Measurements from ENCODE around the gene CAMK2B.

CAMK2B gene

DNA sequence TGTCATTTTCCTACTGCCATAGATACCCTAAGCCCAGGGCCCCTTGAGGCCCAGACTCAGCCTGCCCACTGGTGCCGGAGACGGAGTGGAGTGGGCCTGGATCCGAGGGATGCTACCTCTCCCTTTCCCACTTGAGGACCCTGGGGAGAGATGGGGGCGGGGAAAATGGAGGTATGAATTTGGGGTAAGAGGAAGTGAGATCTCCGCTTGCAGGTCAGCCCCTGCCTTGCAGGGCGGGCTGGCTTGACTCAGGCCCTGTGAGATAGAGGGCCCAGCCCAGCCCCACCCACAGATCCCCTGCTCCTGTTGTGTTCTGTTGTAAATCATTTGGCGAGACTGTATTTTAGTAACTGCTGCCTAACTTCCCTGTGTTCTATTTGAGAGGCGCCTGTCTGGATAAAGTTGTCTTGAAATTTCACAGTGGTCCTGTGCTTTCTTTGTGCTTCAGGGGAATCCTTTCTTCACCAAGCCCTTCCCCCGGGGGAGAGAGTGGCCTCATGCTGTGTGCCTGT is 111.5 kb downstream of the CAMK2B start:
- Mint-ChIP-seq H3K27me3 (ENCODE audit: low read depth) (peaks cover 7% of the 10 kb centered on the region), H3K36me3 (ENCODE audit: low read depth) (peaks cover 31% of the 10 kb centered on the region)

GRCh38 chr7:44213206-44213876 is 112.1 kb downstream of the CAMK2B start:
- no peak for TF ChIP-seq CTCF (IDR thresholded peaks at IDR 0.05; ENCODE audit: unreplicated experiment in 3 of 3)
- Mint-ChIP-seq H3K27me3 (ENCODE audit: low read depth) (peaks cover 3% of the 10 kb centered on the region), H3K4me3 (no peak overlapping the region), H3K27ac (no peak overlapping the region), H3K36me3 (ENCODE audit: low read depth) (peaks cover 36% of the 10 kb centered on the region), H3K4me1 (peaks cover 35% of the 10 kb centered on the region), H3K9me3 (no peaks in the 10 kb centered on the region)

More for the DNA sequence above, 111.5 kb downstream of the CAMK2B start:
- no peak overlapping the region for H3K4me3 Mint-ChIP-seq
- peak overlapping the region; percentile 40 to 79 (median 75) for H3K27ac Mint-ChIP-seq
- no peak for TF ChIP-seq CTCF (IDR thresholded peaks at IDR 0.05; ENCODE audit: unreplicated experiment in 3 of 3)
- no peaks in the 10 kb centered on the region for H3K9me3 Mint-ChIP-seq
- H3K4me1 Mint-ChIP-seq = peaks cover 36% of the 10 kb centered on the region

GRCh38 chr7:44212581-44213184 is 112.7 kb downstream of the CAMK2B start:
- Mint-ChIP-seq H3K36me3 (ENCODE audit: low read depth) (peaks cover 42% of the 10 kb centered on the region), H3K4me1 (peaks cover 29% of the 10 kb centered on the region), H3K4me3 (no peak overlapping the region), H3K27ac (no peak overlapping the region), H3K27me3 (ENCODE audit: low read depth) (peaks cover 3% of the 10 kb centered on the region), H3K9me3 (no peaks in the 10 kb centered on the region)
- no peak for TF ChIP-seq CTCF (IDR thresholded peaks at IDR 0.05; ENCODE audit: unreplicated experiment in 3 of 3)

- no peak overlapping the region for H3K4me3 Mint-ChIP-seq
- peaks cover 46% of the 10 kb centered on the region for H3K36me3 Mint-ChIP-seq (ENCODE audit: low read depth)
- H3K9me3 Mint-ChIP-seq = no peaks in the 10 kb centered on the region
- no peak overlapping the region for H3K27ac Mint-ChIP-seq
- H3K27me3 Mint-ChIP-seq (ENCODE audit: low read depth) = peaks cover 3% of the 10 kb centered on the region
- H3K4me1 Mint-ChIP-seq = peaks cover 27% of the 10 kb centered on the region
- no peak for TF ChIP-seq CTCF (IDR thresholded peaks at IDR 0.05; ENCODE audit: unreplicated experiment in 3 of 3)
Observed at GRCh38 chr7:44212018-44212417, 113.4 kb downstream of the CAMK2B start.

DNA sequence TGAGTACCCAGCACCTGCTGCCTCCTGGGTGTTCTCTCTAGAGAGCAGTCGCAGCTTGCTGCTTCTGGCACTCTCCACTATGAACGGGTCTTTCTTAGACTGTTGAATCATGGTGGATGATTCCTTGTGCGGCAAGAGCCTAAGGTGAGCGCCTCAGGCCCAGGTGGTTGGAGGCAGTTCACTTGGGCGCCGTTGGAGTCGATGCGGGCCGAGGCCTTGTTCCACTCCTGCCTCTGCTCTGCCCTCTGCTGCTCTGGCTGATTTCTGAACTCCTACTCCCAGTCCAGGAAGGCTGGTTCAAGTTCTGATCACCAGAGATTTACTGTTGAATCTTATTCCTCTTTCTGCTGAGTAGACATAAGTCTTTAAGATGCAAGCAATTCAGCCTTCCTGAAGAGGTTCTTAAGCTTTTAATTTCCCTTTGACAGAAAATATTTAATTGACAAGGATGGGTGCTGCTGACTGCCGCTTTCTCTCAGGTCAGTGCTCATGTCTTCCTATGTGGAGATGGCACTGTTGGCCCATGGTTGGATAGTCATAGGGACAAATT is 114.2 kb downstream of the CAMK2B start:
- peaks cover 3% of the 10 kb centered on the region for H3K27me3 Mint-ChIP-seq (ENCODE audit: low read depth)
- no peak overlapping the region for H3K27ac Mint-ChIP-seq
- H3K4me1 Mint-ChIP-seq = peaks cover 20% of the 10 kb centered on the region
- H3K9me3 Mint-ChIP-seq = no peaks in the 10 kb centered on the region
- no peak overlapping the region for H3K4me3 Mint-ChIP-seq
- TF ChIP-seq CTCF (IDR thresholded peaks at IDR 0.05; ENCODE audit: unreplicated experiment in 3 of 3) = no peak
- H3K36me3 Mint-ChIP-seq (ENCODE audit: low read depth) = peaks cover 53% of the 10 kb centered on the region
